Activated CD4-positive, alpha-beta T cell treated with anti-CD3 and anti-CD28 coated beads, Interleukin-2, amount 50 U/mL, for 1 hour (primary cell): ENCODE measurements around the gene LAMA4.
A peak's percentile ranks its signal among the peaks of the same experiment; 100 is the strongest.

ENCODE experiments used
- DNase-seq: peaks from one replicate; pipeline ENCODE4 v3.0.0-alpha.2; 2020

Gene LAMA4

GRCh38 chr6:112253841-112254816, at the start of gene LAMA4:
Gene LAMA4, minus strand, starts transcription at chr6:112254567. Its CDS starts 417 bp downstream, at chr6:112254150.
- no peak for DNase-seq

GRCh38 chr6:112302142-112302705, 47.9 kb upstream of the LAMA4 start:
- DNase-seq: no peak

- no peak for DNase-seq
These were observed 46.5 kb upstream of the LAMA4 start for GRCh38 chr6:112300896-112301295.

GRCh38 chr6:112298816-112299281, 44.5 kb upstream of the LAMA4 start:
- DNase-seq: no peak

- DNase-seq: no peak
These were observed 43.8 kb upstream of the LAMA4 start for GRCh38 chr6:112298021-112298745.

- no peak for DNase-seq
These were observed 42.3 kb upstream of the LAMA4 start for GRCh38 chr6:112296694-112297093.

- DNase-seq: no peak
These were observed 41.8 kb upstream of the LAMA4 start for GRCh38 chr6:112296122-112296521.

GRCh38 chr6:112291161-112291762, 36.9 kb upstream of the LAMA4 start:
- no peak for DNase-seq

GRCh38 chr6:112289038-112289566, 34.7 kb upstream of the LAMA4 start:
- DNase-seq: no peak

GRCh38 chr6:112288475-112288874, 34.1 kb upstream of the LAMA4 start:
- no peak for DNase-seq

- DNase-seq: no peak
These were observed 33.3 kb upstream of the LAMA4 start for GRCh38 chr6:112287577-112288225.

GRCh38 chr6:112286500-112287144, 32.3 kb upstream of the LAMA4 start:
- DNase-seq: no peak

- peak; percentile 4 for DNase-seq
These were observed 31.6 kb upstream of the LAMA4 start for GRCh38 chr6:112286010-112286409.

- DNase-seq: no peak
These were observed 30.2 kb upstream of the LAMA4 start for GRCh38 chr6:112284603-112285002.

- no peak for DNase-seq
These were observed 29.3 kb upstream of the LAMA4 start for GRCh38 chr6:112283621-112284020.

GRCh38 chr6:112281821-112282615, 27.7 kb upstream of the LAMA4 start:
- DNase-seq: no peak

- no peak for DNase-seq
These were observed 24.9 kb upstream of the LAMA4 start for GRCh38 chr6:112279031-112279935.

GRCh38 chr6:112275365-112275764, 21.0 kb upstream of the LAMA4 start:
- no peak for DNase-seq

- no peak for DNase-seq
These were observed 20.4 kb upstream of the LAMA4 start for GRCh38 chr6:112274774-112275173.

- no peak for DNase-seq
These were observed 18.4 kb upstream of the LAMA4 start for GRCh38 chr6:112272799-112273198.
